CD4-positive, alpha-beta T cell treated with Interleukin-2 at 100 ng/mL for 4 hours (primary cell): ENCODE measurements around the gene GPALPP1.
"Not testable (repeated sequence)": the region's sequence is repeated elsewhere in the genome, so short reads cannot be mapped to it uniquely, and the experiment has no call there.

ENCODE experiments used
- DNase-seq: peaks from one replicate; pipeline ENCODE4 v3.0.0-alpha.2; 2020; ENCODE audit warnings: low spot score

The GPALPP1 gene

DNA sequence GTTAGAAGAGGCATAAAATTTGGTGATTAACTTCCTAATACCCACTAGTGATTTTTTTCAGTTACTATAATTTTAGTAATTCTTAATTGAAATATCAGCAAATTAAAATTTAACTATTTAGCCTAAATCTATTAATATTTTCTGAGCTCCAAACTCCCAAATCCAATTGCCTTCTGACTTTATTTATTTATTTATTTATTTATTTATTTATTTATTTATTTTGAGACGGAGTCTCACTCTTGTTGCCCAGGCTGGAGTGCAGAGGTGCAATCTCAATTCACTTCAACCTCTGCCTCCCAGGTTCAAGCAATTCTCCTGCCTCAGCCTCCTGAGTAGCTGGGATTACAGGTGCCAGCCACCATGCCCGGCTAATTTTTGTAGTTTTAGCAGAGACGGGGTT lies 74.6 kb downstream of the GPALPP1 start:
- not testable (repeated sequence) for DNase-seq

GRCh38 chr13:45064889-45065288 lies 75.6 kb downstream of the GPALPP1 start:
- DNase-seq, result no peak

- no peak for DNase-seq
Observed at GRCh38 chr13:45068036-45069001, 79.0 kb downstream of the GPALPP1 start.

DNA sequence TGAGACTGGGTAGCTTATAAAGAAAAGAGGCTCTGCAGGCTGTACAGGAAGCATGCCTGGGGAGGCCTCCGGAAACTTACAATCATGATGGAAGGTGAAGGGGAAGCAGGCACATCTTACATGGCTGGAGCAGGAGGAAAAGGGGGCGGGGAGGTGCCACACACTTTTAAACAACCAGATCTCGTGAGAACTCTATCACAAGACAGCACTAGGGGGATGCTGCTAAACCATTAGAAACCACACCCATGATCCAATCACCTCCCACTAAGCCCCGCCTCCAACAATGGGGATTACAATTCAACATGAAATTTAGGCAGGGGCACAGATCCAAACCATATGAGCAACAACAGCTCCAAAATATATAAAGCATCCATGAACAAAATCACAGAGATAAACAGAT lies 84.5 kb downstream of the GPALPP1 start:
- no peak for DNase-seq

DNA sequence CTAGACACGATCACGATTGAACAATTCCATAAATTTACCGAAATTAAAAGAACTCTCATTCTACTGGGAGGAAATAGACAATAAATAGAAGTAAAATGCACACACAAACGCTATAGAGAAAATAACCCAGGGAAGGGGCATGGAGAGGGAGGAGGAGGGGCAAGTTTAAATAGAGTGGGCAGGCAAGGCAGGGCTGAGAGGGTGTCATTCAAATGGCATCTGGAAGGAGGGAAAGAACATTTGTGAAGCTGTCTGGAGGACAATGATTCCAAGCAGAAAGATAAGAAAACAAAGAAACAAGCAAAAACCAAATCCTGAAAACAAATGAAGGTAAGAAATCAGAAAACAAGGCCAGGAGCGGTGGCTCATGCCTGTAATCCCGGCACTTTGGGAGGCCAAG lies 85.4 kb downstream of the GPALPP1 start:
- no peak for DNase-seq

DNA sequence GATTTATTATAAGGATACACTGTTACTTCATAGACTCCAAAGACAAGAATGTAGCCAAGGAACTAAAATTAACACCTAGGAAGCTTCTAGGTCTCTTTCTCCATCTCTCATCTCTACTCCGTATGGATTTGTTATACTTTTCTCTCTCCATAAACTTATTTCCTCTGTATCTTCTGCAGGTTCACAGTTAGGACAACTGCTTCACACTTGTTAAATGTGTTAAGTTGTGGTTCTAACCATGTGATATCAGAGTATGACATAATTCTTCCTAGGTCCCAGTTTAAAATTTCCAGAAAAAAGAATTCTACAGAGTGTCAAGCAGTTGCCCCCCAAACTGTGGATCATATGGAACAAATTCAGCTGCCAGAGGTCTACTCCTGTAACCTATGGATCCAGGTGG lies 88.7 kb downstream of the GPALPP1 start:
- no peak for DNase-seq
